ENCODE measurements around the gene CERS6. TPM values are rescaled to one million over a fixed set of nuclear protein-coding genes. Genes with fewer than 3 reads are reported as not detected.

CERS6 gene
- total and polyA plus RNA-seq, 2 of the 8 experiments (the other 6 are each of a cell fraction or from before 2014, with no cell fraction given) = 6.8 to 28.2 TPM

DNA sequence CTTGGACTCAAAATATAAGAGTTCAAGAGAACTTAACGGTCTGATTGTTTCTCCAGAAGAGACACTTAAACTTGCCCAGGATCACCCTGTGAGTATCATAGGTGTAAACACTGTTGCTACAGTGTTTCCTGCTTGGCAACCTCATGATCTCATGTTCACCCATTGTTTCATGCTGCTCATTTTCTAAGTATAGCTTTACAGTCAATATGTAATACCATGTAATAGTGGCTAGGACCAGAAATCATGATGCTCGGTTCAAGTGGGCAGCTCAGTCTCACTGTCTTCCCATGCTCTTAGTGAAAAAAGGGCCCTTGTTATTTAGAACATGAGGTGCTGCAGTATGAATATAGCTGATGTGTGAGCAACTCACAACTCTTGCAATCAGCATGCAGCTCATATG is 157.5 kb downstream of the CERS6 start:
- DNase-seq (ENCODE audit: low read depth in 1 of 2, low spot score in 2 of 2) = no peak
- 80% methylated on average over 2 of the region's 2 CpGs; no CpG with 5 or more reads in 1 of the 2 experiments for WGBS, 2 experiments (ENCODE audit: extremely low coverage in 1 of 2, insufficient coverage in 1 of 2, insufficient read length in 1 of 2, insufficient replicate concordance in 2 of 2, low coverage in 1 of 2, low lambda C conversion rate in 2 of 2, missing lambda C conversion rate in 1 of 2)
- no peaks in the 10 kb centered on the region for H3K79me1 ChIP-seq (ENCODE audit: low read depth, low read length)
- no peak overlapping the region for H3K56ac ChIP-seq (replicated peaks; ENCODE audit: insufficient read length, low read depth, low read length)
- no peak overlapping the region for H3K4me2 ChIP-seq (ENCODE audit: insufficient read depth in 1 of 2, low read depth in 2 of 2, low read length in 2 of 2)
- no peak overlapping the region for H3K9ac ChIP-seq (replicated peaks in 1 of 4; ENCODE audit: extremely low read depth in 1 of 4, low read depth in 3 of 4, low read length in 3 of 4)
- H2AFZ ChIP-seq (ENCODE audit: low read length) = no peak overlapping the region
- H2BK20ac ChIP-seq (ENCODE audit: low read length) = no peak overlapping the region
- no peak overlapping the region for H3K4me3 ChIP-seq (ENCODE audit: extremely low read depth in 1 of 4, insufficient read depth in 2 of 4, low read depth in 3 of 4, low read length in 4 of 4)
- no peaks in the 10 kb centered on the region for H3K27me3 ChIP-seq (replicated peaks in 1 of 4; ENCODE audit: control insufficient read depth in 3 of 4, extremely low read depth in 1 of 4, insufficient read depth in 3 of 4, low read length in 3 of 4)
- peaks cover 0 to 2% (median 0%) of the 10 kb centered on the region in 4 experiments; a peak in 2 of 7 replicates for H3K4me1 ChIP-seq (replicated peaks in 1 of 4; ENCODE audit: control insufficient read depth in 3 of 4, insufficient read depth in 4 of 4, low read length in 3 of 4)
- H2BK15ac ChIP-seq (ENCODE audit: low read length) = no peak overlapping the region
- H4K91ac ChIP-seq (replicated peaks; ENCODE audit: insufficient read length, low read length) = no peak overlapping the region
- H3K27ac ChIP-seq (ENCODE audit: low read depth, low read length) = no peak overlapping the region
- H3K18ac ChIP-seq (ENCODE audit: extremely low read depth, low read length) = no peak overlapping the region
- H2AK5ac ChIP-seq (ENCODE audit: low read depth, low read length) = no peak overlapping the region
- H3K23me2 ChIP-seq (ENCODE audit: low read depth, low read length) = no peaks in the 10 kb centered on the region
- no peaks in the 10 kb centered on the region for H3K79me2 ChIP-seq (ENCODE audit: control insufficient read depth in 1 of 2, insufficient read depth in 2 of 2, low read length in 2 of 2)
- CTCF ChIA-PET (ENCODE audit: partially characterized antibody) = interaction anchor here (0.8 to 1.7 kb wide), 5 partner anchors 25 to 135 kb away, joined by 3 to 9 read pairs (median 3); no protein-coding TSS in a partner anchor
- H2BK120ac ChIP-seq (replicated peaks; ENCODE audit: low read depth, low read length) = no peak overlapping the region
- POLR2A ChIA-PET (ENCODE audit: partially characterized antibody) = no interaction called here
- peaks cover 0 to 8% of the 10 kb centered on the region in 2 experiments; a peak in 2 of 4 replicates for H3K9me3 ChIP-seq (ENCODE audit: insufficient read depth in 2 of 2, low read depth in 1 of 2, low read length in 1 of 2)
- FAIRE-seq = no peak
- no peak overlapping the region for H4K8ac ChIP-seq (ENCODE audit: extremely low read depth, insufficient read depth, low read length)
- no peak overlapping the region for H3K4ac ChIP-seq (replicated peaks; ENCODE audit: insufficient read length, low read depth, low read length)
- H2BK5ac ChIP-seq (ENCODE audit: low read depth, low read length) = no peak overlapping the region
- peaks cover 0 to 3% (median 3%) of the 10 kb centered on the region in 4 experiments; a peak in 2 of 8 replicates for H3K36me3 ChIP-seq (ENCODE audit: control insufficient read depth in 2 of 4, insufficient read depth in 4 of 4, low read length in 3 of 4)
- no peak overlapping the region for H4K5ac ChIP-seq (ENCODE audit: insufficient read length, low read depth, low read length)
- H2BK12ac ChIP-seq (ENCODE audit: low read depth, low read length) = no peak overlapping the region
- H4K20me1 ChIP-seq (replicated peaks in 1 of 2; ENCODE audit: control insufficient read depth in 1 of 2, insufficient read depth in 2 of 2, low read length in 2 of 2) = no peaks in the 10 kb centered on the region
- no peak overlapping the region for H3K14ac ChIP-seq (ENCODE audit: insufficient read length)
- H3K23ac ChIP-seq (ENCODE audit: insufficient read length) = no peak overlapping the region
- TF ChIP-seq, protein P1, sequence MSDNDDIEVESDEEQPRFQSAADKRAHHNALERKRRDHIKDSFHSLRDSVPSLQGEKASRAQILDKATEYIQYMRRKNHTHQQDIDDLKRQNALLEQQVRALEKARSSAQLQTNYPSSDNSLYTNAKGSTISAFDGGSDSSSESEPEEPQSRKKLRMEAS (IDR thresholded peaks at IDR 0.05) = no peak
- no peak for TF ChIP-seq CBX5 (IDR thresholded peaks at IDR 0.05; ENCODE audit: low read depth, low read length)
- TF ChIP-seq RBBP5 (IDR thresholded peaks at IDR 0.05; ENCODE audit: borderline replicate concordance, low read depth, low read length) = no peak
- TF ChIP-seq SP2 (IDR thresholded peaks at IDR 0.05; ENCODE audit: low read length) = no peak
- TF ChIP-seq ASH2L (IDR thresholded peaks at IDR 0.05; ENCODE audit: low read length) = no peak
- TF ChIP-seq TEAD4 (IDR thresholded peaks at IDR 0.05; ENCODE audit: low read depth, low read length) = no peak
- TF ChIP-seq NRF1 (IDR thresholded peaks at IDR 0.05; ENCODE audit: low read depth, low read length) = no peak
- no peak for TF ChIP-seq SAP30 (IDR thresholded peaks at IDR 0.05; ENCODE audit: insufficient read depth, insufficient replicate concordance, low read length)
- no peak for TF ChIP-seq SUZ12 (IDR thresholded peaks at IDR 0.05; ENCODE audit: low read length)
- TF ChIP-seq SIN3A (conservative IDR thresholded peaks at IDR 0.05 in 1 of 2, IDR thresholded peaks at IDR 0.05 in 1 of 2; ENCODE audit: low read depth in 1 of 2, low read length in 2 of 2) = no peak
- TF ChIP-seq, protein P2, sequence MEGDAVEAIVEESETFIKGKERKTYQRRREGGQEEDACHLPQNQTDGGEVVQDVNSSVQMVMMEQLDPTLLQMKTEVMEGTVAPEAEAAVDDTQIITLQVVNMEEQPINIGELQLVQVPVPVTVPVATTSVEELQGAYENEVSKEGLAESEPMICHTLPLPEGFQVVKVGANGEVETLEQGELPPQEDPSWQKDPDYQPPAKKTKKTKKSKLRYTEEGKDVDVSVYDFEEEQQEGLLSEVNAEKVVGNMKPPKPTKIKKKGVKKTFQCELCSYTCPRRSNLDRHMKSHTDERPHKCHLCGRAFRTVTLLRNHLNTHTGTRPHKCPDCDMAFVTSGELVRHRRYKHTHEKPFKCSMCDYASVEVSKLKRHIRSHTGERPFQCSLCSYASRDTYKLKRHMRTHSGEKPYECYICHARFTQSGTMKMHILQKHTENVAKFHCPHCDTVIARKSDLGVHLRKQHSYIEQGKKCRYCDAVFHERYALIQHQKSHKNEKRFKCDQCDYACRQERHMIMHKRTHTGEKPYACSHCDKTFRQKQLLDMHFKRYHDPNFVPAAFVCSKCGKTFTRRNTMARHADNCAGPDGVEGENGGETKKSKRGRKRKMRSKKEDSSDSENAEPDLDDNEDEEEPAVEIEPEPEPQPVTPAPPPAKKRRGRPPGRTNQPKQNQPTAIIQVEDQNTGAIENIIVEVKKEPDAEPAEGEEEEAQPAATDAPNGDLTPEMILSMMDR (IDR thresholded peaks at IDR 0.05; ENCODE audit: control extremely low read depth in 1 of 3, insufficient read depth in 1 of 3, low read depth in 1 of 3, low read length in 3 of 3) = no peak
